Tibial nerve (tissue), 4 donors: ENCODE results near the gene ZC3H8.

ENCODE experiments used
- CTCF ChIP-seq, 5 experiments: fragments of 200-600 bp in 3 of 5; fragments of 450-650 bp in 2 of 5; sonication (generic) in 3 of 5; IDR thresholded peaks; one replicate each; pipeline ENCODE4 v1.5.1; 2016 to 2019; ENCODE audit warnings: antibody characterized with exemption in 5 of 5, mild to moderate bottlenecking in 3 of 5, moderate library complexity in 2 of 5
- EP300 ChIP-seq, 2 donors: sonication (generic); formaldehyde crosslinking; IDR thresholded peaks; one replicate each; pipeline ENCODE4 v1.6.1; 2017; ENCODE audit warnings: antibody characterized with exemption in 2 of 2, mild to moderate bottlenecking in 1 of 2
- POLR2A ChIP-seq, 2 donors: fragments of 450-650 bp; IDR thresholded peaks; one replicate each; pipeline ENCODE4 v1.6.1; 2017; ENCODE audit warnings: antibody characterized with exemption in 2 of 2, mild to moderate bottlenecking in 2 of 2, moderate library complexity in 2 of 2

DNA sequence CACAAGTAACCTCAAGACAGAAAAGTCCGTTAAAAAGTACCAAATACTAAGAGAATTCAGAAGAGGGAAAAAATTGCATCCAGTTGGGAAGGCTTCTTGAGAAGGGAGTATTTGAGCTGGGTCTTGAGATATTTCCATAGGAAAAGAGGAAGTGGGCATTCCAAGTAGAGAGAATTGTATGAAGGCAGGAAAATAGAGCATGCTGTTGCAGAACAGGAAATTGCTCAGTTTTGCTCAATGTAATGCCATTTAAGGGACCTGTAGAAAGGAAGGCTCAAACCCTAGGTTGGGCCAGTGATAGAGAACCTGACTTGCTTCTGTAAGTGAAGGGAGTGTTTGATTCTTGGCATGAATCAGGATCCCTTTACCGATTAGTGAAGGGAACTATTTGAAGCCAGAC, 1.0 kb upstream of the ZC3H8 start:
- TF ChIP-seq CTCF (IDR thresholded peaks at IDR 0.05), result no peak
- TF ChIP-seq POLR2A (IDR thresholded peaks at IDR 0.05), result no peak
- TF ChIP-seq EP300 (IDR thresholded peaks at IDR 0.05), result no peak
